CD4-positive, alpha-beta T cell treated with Interleukin-4 for 1 hour (primary cell): ENCODE measurements around the gene RPE.

Source experiments
- DNase-seq, 2 donors: peaks; one replicate each; pipeline ENCODE4 v3.0.0-alpha.2; 2020 to 2022

RPE gene

DNA sequence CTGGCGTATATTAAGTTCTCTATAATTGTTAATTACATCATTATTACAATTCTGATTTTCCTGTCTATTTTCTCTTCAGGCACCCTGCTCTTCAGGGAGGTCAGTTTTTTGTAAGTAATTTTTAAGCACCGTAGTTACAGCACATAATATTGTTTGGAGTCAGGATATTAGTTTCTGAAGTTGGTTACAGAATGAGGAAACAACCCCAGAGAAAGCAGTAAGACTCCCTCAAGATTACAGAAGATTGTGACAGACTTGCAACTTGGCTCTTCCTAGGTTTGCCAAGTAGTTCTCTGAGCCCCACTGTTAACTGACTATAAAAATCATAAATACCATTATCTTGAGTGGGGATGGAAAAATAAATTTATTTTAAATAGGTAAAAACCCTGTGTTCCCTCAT, 921 bp downstream of the RPE start:
- no peak for DNase-seq

GRCh38 chr2:210004881-210005280, 2.4 kb downstream of the RPE start:
- DNase-seq = no peak

GRCh38 chr2:210007895-210008294, 5.5 kb downstream of the RPE start:
- DNase-seq = no peak

- DNase-seq = no peak
Measured at GRCh38 chr2:210009126-210009525, 6.7 kb downstream of the RPE start.

DNA sequence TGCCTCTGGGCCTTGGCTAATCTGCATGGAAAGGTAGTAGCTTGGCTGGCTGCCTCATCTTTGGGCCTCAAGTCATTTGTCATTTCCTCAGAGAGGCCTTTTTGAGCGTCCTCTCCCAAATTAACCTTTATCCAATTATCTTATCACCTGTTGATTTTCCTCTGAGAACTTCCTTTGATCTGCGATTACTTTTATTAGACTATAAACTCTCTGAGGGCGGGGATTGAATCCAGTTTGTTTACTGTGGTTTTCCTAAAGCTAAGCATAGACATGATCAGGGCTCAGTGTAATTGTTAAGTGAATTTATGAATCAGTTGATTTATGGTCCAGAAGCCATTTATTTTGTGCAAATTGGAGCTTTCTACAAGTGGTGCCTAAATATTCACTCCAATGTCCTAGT, 7.5 kb downstream of the RPE start:
- DNase-seq = no peak

DNA sequence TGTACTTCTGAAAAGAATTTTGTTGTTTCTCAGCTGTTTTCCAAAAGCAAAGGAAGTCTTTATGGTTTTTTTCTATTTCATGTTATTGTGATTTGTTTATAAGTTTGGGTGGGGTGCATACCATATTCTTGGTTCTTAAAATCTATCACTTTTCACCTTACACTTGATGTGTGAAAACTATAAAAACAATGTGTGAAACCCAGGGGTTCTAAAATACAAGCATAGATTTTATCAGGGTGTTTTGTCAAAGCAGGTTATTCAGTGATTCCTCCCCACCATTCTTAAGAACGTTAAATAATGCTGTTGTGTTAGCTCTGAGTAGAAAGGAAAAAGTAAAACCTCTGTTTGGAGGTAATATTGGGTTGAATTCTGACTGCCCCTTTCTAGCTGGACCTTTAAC, 17.7 kb downstream of the RPE start:
- DNase-seq = peak in 1 of 2 donors; percentile 22

DNA sequence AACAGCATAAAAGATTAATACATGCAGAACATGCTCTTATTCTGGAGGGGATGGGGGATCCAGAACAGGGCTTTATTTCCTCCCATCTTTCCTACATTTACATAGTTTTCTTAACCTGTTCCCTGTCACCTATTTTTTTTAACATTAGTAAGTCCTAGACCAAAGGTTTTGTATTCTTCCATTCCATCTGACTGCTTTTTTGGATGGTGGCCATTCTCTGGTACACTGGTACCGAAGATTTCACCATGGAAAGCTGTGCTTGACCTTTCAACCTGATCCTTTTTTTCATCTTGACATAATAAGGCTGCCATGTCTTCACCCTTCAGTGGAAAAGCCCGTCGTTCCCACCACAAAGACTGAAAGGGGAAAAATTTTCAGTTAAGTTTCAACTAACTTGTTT, 20.4 kb downstream of the RPE start:
- DNase-seq = no peak

DNA sequence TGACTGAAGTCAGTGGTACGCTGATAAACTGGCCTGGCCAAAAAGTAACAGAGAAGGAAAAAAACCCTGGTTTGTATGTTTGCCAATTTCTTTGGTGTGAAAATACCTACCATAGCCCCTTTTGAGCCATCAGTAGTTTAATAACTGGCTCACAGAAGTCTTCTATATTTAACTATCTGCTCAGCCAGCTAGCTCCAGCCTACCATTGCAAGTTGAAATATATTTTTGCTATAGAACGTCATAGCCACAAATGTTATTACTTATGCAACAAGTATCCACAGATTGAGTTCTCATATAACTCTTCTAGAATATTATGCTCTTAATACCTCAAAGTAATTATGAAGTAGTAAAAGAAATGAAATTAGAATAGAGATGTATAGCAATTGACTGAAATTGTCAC, 25.2 kb downstream of the RPE start:
- DNase-seq = no peak

DNA sequence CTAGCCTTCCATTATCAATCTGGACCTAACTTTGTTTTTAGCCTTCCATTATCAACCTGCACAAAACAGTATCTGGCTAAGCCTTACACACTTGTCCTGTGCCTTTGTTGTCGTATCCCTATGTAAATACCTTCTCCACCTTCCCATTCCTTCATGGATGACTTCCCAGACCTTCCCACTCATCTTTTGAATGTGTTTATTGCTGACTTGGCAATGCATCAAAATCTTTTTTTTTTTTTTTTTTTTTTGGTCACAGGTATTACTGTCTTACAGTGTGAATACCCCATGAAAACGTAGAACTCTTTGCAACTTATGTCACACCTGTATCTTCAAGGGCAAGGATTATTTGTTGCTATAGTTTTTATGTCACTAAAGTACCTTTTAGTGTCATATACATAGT, 25.7 kb downstream of the RPE start:
- no peak for DNase-seq

GRCh38 chr2:210034087-210034683, 31.7 kb downstream of the RPE start:
- no peak for DNase-seq

DNA sequence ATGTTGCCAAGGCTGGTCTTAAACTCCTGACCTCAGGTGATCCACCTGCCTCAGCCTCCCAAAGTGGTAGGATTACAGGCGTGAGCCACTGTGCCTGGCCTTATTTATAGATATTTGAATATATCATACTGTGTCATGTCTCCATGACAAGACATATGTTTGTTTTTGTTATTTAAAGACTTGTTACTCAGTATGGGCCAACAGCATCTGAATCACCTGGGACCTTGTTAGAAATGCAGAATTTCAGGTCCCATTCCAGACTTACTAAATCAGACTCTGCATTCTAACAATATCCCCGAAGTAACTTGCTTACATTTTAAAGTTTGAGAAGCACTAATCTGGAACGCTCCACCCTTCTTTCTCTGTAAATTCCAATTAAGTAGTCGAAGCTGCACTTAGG, 33.2 kb downstream of the RPE start:
- no peak for DNase-seq

GRCh38 chr2:210038078-210038477, 35.6 kb downstream of the RPE start:
- DNase-seq = no peak

DNA sequence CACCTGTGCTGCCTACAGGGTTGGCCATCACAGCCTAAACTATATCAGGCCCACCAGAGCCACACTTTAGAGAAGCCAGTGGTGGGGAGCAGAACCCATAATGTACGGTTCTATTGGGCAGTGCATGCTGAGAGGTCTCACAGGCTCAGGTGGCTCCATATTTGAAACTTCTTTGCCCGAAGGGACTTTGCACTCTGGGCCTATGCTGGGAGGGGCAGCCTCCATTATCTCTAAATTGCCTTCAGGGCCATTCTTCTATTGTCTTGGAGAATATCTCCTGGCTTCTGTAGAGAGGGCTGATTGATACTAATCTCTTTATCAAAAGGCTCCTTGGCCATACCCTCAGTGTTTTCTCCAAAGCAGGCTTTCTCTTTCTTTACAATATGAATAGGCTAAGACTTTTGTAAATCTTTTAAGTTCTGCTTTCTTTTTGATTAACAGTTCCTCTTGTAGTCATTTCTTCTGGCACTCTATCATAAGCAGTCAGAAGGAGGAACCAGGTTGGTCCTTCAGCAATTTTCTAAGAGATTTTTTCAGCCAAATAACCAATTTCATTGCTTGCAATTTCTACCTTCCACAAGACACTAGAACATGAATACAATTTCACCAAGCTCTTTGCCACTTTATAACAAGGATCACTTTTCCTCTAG, 44.5 kb downstream of the RPE start:
- DNase-seq = no peak

DNA sequence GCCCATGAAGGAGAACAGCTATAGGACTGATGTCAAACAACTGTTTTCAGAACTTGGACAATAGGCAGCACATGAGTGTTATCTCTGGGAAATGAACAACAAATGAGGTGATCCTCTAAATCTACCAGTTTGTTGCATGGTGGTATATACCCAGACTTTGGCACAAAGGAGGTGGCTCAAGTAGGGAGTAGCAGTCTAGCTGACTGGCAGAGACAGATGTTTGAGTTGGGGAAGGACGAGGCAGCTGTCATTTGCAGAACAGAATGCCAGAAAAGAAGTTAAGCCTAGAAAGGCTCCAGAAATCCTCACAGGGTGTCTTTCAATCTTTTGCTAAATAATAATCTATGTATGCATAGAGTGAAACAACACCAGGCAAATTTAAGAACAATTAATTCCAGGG, 47.4 kb downstream of the RPE start:
- DNase-seq = no peak

- DNase-seq = no peak
Measured at GRCh38 chr2:210050885-210051284, 48.4 kb downstream of the RPE start.

DNA sequence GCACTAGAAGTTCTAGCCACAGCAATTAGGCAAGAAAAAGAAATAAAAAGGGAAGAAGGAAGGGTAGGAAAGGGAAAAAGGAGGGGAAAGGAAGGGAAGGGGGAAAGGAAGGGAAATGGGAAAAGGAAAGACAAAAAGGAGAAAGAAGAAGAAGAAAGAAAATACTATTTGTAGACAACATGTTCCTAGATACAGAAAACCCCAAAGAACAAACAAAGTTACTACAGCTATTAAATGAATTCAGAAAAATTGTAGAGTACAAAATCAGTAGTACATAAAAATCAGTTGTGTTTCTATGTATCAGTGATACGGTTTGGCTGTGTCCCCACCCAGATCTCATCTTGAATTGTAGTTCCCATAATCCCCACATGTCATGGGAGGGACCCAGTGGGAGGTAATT, 52.3 kb downstream of the RPE start:
- no peak for DNase-seq

GRCh38 chr2:210055825-210056224, 53.4 kb downstream of the RPE start:
- DNase-seq = no peak

- no peak for DNase-seq
Measured at GRCh38 chr2:210063306-210063705, 60.9 kb downstream of the RPE start.
